ENCODE results near the gene TBC1D10B.

TBC1D10B gene

DNA sequence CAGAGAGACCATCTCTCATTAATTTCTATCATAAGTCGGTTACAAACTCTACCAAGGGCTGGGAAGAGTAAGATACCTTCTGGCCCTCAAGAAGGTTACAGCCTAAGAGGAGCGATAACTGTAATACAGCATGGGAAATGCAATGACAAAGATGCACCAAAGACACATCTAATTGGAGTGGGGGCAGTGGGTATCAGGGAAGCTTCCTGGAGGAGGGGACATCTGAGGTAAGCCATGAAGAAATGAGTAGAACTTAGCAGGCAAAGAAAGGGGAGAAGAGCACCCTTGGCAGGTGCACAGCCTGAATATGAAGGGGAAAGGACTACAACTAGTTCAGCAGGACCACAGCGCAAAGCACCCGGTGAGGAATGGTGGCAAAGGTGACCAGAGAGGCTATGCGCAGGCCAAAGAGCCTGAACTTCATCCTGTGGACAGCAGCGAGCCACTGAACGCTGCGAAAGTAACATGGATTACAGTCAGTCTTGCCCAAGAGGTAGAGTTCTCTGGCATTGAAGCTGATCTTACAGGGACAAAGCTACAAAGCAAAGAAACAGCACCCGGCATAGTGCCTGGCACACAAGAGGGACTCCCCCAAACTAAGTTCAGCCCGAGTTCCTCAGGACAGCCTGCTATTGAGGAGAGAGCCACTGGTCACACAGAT lies 2.8 kb downstream of the TBC1D10B start:
- Histone ChIP-seq H3K9ac (ENCODE audit: low read depth, low read length) (peak overlapping the region; percentile 3), H3K9me3 (ENCODE audit: control insufficient read depth, insufficient read depth, low read length) (no peaks in the 10 kb centered on the region), H3K4me3 (ENCODE audit: low read depth, low read length) (peak overlapping the region; percentile 6), H3K27me3 (ENCODE audit: control insufficient read depth, insufficient read depth, low read length) (no peaks in the 10 kb centered on the region), H3K4me1 (ENCODE audit: control insufficient read depth, insufficient read depth, low read length) (no peaks in the 10 kb centered on the region), H3K36me3 (ENCODE audit: control insufficient read depth, insufficient read depth, low read length) (no peaks in the 10 kb centered on the region)

DNA sequence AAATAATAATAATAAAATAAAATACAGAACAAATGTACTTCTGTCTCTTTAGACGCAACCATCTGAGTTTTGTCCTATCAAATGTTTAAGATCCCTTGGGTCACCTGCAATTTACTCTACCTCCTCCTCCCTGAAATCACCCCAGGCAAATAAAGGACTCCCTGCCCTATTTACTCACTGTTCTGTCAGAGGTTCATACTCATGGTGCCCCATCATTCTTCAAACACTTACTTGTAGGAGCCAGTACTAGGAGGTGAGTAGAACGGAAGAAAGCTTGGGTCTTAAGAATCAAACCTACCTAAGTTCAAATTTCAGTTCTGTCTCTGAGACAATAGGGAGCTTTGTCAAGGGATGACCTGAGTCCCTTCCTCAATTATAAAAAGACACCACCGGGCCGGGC lies 3.8 kb downstream of the TBC1D10B start:
- Histone ChIP-seq H3K9ac (ENCODE audit: low read depth, low read length) (no peak overlapping the region), H3K27me3 (ENCODE audit: control insufficient read depth, insufficient read depth, low read length) (no peaks in the 10 kb centered on the region), H3K4me1 (ENCODE audit: control insufficient read depth, insufficient read depth, low read length) (no peaks in the 10 kb centered on the region), H3K36me3 (ENCODE audit: control insufficient read depth, insufficient read depth, low read length) (no peaks in the 10 kb centered on the region), H3K4me3 (ENCODE audit: low read depth, low read length) (no peak overlapping the region), H3K9me3 (ENCODE audit: control insufficient read depth, insufficient read depth, low read length) (no peaks in the 10 kb centered on the region)

DNA sequence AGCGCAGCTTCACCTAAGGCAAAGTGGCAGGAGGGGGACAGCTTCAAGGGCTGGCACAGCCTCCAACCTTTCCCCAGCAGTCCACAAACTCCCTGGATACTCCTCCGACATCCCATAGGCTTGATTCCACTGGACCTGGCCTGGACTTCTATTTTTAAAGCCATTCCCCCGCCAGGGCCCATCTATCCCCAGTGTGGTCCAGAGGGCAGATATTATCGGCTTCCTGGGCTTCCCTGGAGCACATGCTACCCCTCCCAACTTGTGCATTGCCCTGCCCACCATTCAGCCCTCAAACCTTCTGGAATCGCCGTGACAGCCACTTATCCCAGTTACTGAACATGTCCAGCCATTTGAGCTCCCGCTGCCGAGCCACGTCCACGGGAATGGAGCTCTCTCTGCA lies 5.1 kb downstream of the TBC1D10B start:
- Histone ChIP-seq H3K9ac (ENCODE audit: low read depth, low read length) (no peak overlapping the region), H3K27me3 (ENCODE audit: control insufficient read depth, insufficient read depth, low read length) (no peaks in the 10 kb centered on the region), H3K4me3 (ENCODE audit: low read depth, low read length) (no peak overlapping the region), H3K36me3 (ENCODE audit: control insufficient read depth, insufficient read depth, low read length) (no peaks in the 10 kb centered on the region), H3K9me3 (ENCODE audit: control insufficient read depth, insufficient read depth, low read length) (no peaks in the 10 kb centered on the region), H3K4me1 (ENCODE audit: control insufficient read depth, insufficient read depth, low read length) (peaks cover under 1% of the 10 kb centered on the region)

DNA sequence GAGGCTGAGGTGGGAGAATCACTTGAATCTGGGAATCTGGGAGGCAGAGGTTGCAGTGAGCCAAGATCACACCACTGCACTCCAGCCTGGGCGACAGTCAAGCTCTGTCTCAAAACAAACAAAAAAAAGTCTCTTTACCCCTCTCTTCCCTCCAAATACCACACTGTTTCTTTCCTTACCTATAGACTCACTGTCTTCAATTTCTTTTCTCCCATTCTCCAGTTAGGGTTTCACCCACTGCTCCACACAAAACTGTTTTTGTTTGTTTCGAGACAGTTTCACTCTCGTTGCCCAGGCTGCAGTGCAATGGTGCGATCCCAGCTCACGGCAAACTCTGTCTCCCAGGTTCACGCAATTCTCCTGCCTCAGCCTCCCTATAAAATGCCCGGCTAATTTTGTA lies 9.1 kb downstream of the TBC1D10B start:
- Histone ChIP-seq H3K27me3 (ENCODE audit: control insufficient read depth, insufficient read depth, low read length) (no peaks in the 10 kb centered on the region), H3K9ac (ENCODE audit: low read depth, low read length) (no peak overlapping the region), H3K4me1 (ENCODE audit: control insufficient read depth, insufficient read depth, low read length) (peaks cover 4% of the 10 kb centered on the region), H3K4me3 (ENCODE audit: low read depth, low read length) (no peak overlapping the region), H3K9me3 (ENCODE audit: control insufficient read depth, insufficient read depth, low read length) (no peaks in the 10 kb centered on the region), H3K36me3 (ENCODE audit: control insufficient read depth, insufficient read depth, low read length) (peaks cover 10% of the 10 kb centered on the region)

DNA sequence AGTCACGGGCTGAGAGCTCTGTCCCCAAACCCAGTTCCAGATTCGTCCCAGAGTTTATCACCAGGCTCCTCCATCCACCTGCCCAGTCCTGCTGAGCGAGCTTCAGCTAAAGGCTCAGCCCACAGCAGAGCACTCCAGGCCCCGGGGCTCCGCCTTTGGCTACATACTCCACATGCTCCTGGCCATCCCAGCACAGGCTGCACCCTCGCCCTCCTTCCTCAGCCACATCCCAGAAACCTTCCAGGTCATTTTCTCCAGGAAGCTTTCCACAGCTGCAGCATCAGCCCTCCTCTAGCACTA lies 10.5 kb downstream of the TBC1D10B start:
- peak overlapping the region; percentile 24 for H3K9ac ChIP-seq (ENCODE audit: low read depth, low read length)
- H3K4me1 ChIP-seq (ENCODE audit: control insufficient read depth, insufficient read depth, low read length) = peaks cover 6% of the 10 kb centered on the region
- no peaks in the 10 kb centered on the region for H3K9me3 ChIP-seq (ENCODE audit: control insufficient read depth, insufficient read depth, low read length)
- H3K36me3 ChIP-seq (ENCODE audit: control insufficient read depth, insufficient read depth, low read length) = peaks cover 10% of the 10 kb centered on the region
- H3K27me3 ChIP-seq (ENCODE audit: control insufficient read depth, insufficient read depth, low read length) = no peaks in the 10 kb centered on the region
- no peak overlapping the region for H3K4me3 ChIP-seq (ENCODE audit: low read depth, low read length)

DNA sequence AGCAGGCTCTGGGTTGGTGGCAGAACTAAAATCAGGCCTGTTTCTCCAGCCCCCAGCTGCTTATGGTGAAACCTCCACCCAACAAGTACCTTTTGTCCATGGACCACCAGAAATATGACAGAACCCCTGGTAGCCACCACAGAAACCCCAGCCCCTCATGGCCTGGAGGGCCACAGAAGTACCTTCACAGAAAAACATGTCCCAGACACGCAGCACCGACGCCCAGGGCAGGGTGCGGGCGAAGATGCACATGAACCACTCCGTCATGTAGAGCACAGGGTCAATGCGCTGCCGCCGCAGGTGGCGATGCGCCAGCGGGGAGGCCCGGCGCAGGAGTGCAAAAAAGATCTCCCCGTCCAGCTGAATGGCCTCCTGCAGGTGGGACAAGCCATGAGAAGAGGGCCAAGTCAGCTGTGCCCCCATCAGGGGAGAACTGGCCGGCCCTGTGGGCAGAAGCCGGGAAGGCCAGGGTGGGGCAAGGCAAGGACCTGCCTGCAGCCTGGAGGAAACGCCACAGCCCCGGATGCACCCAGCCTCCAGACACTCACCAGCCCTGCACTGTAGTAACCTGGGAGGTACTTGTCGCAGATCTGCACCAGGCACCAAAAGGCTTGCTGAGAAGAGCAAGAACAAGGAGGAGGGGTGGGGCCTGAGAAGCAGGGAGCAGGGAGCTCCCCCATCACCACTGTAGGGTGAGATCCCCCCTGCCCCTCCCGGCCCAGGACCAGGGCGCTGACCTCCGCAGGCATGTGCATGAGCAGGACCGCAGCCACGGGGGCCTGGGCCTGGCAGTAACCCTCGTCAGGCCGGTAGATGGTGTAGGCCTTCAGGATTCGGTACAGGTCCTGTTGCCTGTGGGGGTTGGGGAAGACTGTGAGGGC lies 11.1 kb downstream of the TBC1D10B start:
- no peaks in the 10 kb centered on the region for H3K27me3 ChIP-seq (ENCODE audit: control insufficient read depth, insufficient read depth, low read length)
- H3K9ac ChIP-seq (ENCODE audit: low read depth, low read length) = no peak overlapping the region
- H3K36me3 ChIP-seq (ENCODE audit: control insufficient read depth, insufficient read depth, low read length) = peaks cover 10% of the 10 kb centered on the region
- no peaks in the 10 kb centered on the region for H3K9me3 ChIP-seq (ENCODE audit: control insufficient read depth, insufficient read depth, low read length)
- peaks cover 6% of the 10 kb centered on the region for H3K4me1 ChIP-seq (ENCODE audit: control insufficient read depth, insufficient read depth, low read length)
- no peak overlapping the region for H3K4me3 ChIP-seq (ENCODE audit: low read depth, low read length)

DNA sequence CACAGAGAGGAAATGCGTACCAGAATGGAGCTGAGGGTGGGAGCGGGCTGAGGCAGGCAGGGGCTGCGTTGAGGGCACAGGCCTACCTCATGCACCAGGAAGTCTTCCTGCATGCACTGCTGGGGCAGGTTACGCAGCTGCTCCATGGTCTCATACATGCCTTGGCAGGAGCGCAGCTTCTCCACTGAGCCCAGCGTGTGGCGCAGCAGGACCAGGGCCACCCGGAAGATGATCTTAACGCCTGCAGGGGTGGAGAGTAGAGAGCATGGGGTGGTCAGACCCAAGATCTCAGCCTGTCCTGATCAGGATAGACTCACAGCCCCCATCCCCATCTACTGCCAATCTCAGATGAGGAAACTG lies 11.7 kb downstream of the TBC1D10B start:
- Histone ChIP-seq H3K4me3 (ENCODE audit: low read depth, low read length) (no peak overlapping the region), H3K4me1 (ENCODE audit: control insufficient read depth, insufficient read depth, low read length) (peaks cover 6% of the 10 kb centered on the region), H3K27me3 (ENCODE audit: control insufficient read depth, insufficient read depth, low read length) (no peaks in the 10 kb centered on the region), H3K9me3 (ENCODE audit: control insufficient read depth, insufficient read depth, low read length) (no peaks in the 10 kb centered on the region), H3K36me3 (ENCODE audit: control insufficient read depth, insufficient read depth, low read length) (peaks cover 10% of the 10 kb centered on the region), H3K9ac (ENCODE audit: low read depth, low read length) (peak overlapping the region; percentile 37)

DNA sequence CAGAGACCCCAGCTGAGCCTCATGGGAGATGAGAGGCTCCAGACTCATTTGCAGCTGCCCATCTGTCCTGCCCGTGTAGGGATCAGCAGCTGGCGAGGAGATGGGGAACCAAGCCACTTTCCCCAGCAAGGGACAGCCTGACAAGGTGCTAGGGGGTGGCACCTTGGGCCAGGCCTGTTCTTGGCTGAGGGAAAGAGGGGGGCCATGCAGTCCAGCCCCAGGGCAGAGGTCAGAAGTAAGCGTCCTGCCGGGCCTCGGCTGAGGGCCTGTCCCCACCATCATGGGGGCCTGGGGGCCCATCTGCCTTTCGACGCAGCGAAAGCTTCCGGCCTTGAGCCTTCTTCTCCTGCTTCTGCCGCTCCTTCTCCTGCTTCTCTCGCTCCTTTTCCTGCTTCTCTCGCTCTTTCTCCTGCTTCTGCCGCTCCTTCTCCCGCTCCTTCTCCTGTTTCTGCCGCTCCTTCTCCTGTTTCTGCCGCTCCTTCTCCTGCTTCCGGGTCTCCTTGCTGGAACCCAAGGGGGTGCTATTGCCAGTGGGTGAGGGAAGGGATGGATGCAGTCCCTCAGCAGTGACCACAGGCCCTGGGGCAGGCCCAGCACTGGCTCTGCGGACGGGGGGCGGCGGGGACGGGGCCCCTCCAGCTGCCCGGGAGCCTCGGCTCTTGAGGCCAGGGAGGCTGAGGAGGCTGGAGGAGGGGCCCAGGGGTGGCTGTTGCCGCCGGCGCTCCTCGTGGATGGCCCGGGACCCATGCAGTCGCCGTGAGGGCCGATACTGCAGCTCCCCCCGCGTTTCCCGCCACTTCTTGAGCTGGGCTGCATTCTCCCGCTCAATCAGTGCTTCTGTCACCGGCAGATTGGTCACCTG lies 12.3 kb downstream of the TBC1D10B start:
- Histone ChIP-seq H3K27me3 (ENCODE audit: control insufficient read depth, insufficient read depth, low read length) (no peaks in the 10 kb centered on the region), H3K4me1 (ENCODE audit: control insufficient read depth, insufficient read depth, low read length) (peaks cover 6% of the 10 kb centered on the region), H3K9me3 (ENCODE audit: control insufficient read depth, insufficient read depth, low read length) (no peaks in the 10 kb centered on the region), H3K36me3 (ENCODE audit: control insufficient read depth, insufficient read depth, low read length) (peaks cover 16% of the 10 kb centered on the region), H3K9ac (ENCODE audit: low read depth, low read length) (peak overlapping the region; percentile 37), H3K4me3 (ENCODE audit: low read depth, low read length) (no peak overlapping the region)

DNA sequence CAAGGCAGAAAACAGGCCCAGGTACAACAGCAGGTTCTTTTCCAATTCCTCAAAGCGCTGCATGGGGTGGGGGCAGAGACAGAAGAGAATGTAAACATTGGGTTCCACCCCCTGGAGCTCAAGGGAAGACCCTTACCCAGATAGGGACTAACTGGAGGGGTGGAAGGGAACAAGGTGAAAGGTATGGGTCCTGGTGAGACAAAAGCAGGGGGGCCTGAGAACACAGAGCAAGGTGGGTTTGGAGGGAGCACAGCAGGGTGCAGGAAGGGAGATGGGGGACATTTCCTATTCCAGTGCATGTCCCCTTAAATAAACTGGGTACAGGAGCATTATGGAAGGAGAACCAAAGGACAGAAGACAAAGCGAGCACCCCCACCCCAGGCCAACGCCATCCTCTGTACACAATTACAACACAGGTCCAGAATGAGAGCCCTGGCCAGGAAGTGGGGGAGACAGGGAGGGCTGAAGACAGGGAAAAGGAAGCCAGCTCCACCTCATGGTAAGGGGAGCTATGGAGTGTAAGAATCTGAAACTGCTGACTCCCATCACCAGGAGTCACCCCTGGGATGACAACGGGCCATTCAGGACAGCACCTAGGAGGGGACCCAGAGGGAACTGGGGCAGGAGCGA lies 13.1 kb downstream of the TBC1D10B start:
- no peak overlapping the region for H3K4me3 ChIP-seq (ENCODE audit: low read depth, low read length)
- peaks cover 6% of the 10 kb centered on the region for H3K4me1 ChIP-seq (ENCODE audit: control insufficient read depth, insufficient read depth, low read length)
- H3K9me3 ChIP-seq (ENCODE audit: control insufficient read depth, insufficient read depth, low read length) = no peaks in the 10 kb centered on the region
- H3K9ac ChIP-seq (ENCODE audit: low read depth, low read length) = no peak overlapping the region
- peaks cover 23% of the 10 kb centered on the region for H3K36me3 ChIP-seq (ENCODE audit: control insufficient read depth, insufficient read depth, low read length)
- no peaks in the 10 kb centered on the region for H3K27me3 ChIP-seq (ENCODE audit: control insufficient read depth, insufficient read depth, low read length)

DNA sequence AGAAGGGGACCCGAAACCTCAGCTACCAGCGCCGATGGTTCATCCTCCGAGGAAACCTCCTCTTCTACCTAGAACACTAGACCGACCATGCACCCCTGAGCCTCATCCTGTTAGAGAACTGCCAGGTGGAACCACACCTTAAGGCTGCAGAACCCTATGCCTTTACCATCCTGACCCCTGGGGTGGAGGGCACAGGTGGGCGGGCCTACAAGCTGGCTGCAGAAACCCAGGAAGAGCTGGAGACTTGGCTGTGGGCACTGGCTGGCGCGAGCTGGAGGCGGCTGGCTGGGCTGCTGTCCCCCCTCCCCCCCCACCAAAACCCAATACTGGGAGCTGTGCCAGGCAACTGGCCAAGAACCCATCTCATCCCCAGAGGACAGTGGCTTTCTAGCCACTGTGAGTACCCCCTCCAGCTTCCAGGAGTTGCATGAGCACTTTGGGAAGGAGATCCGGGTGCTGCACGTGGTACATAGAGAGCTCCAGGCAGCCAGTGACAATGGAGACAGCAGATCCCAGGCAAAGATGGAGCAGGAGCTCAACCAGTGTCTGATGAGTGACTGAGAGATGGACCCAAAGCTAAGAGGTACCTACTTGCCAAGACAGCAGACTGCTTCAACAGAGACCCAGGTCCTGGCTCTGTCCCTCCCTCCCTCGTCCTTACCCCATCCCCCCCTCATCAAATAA lies 13.8 kb downstream of the TBC1D10B start:
- no peaks in the 10 kb centered on the region for H3K27me3 ChIP-seq (ENCODE audit: control insufficient read depth, insufficient read depth, low read length)
- peaks cover 6% of the 10 kb centered on the region for H3K4me1 ChIP-seq (ENCODE audit: control insufficient read depth, insufficient read depth, low read length)
- H3K9ac ChIP-seq (ENCODE audit: low read depth, low read length) = peak overlapping the region; percentile 97

DNA sequence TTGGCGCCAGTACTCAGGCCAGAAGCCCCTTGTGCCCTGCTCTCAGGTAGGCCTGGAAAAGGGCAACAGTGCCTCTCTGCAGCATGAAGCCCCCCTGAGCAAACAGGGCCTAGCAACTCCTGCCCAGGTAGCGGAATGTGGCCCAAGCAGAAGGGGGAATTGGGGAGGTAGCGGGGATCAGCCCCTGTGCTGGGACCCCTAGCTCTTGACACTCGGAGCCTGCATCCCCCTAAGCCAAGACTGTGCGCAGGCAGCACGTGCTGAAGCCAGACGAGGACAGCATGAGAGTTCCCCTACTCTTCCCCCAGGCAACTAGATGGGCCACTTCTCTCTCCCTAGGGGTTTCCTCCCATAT lies 14.4 kb downstream of the TBC1D10B start:
- Histone ChIP-seq H3K36me3 (ENCODE audit: control insufficient read depth, insufficient read depth, low read length) (peaks cover 35% of the 10 kb centered on the region), H3K27me3 (ENCODE audit: control insufficient read depth, insufficient read depth, low read length) (no peaks in the 10 kb centered on the region), H3K9me3 (ENCODE audit: control insufficient read depth, insufficient read depth, low read length) (no peaks in the 10 kb centered on the region), H3K4me1 (ENCODE audit: control insufficient read depth, insufficient read depth, low read length) (peaks cover 6% of the 10 kb centered on the region), H3K4me3 (ENCODE audit: low read depth, low read length) (peak overlapping the region; percentile 79), H3K9ac (ENCODE audit: low read depth, low read length) (peak overlapping the region; percentile 97)

More for the DNA sequence above, 13.8 kb downstream of the TBC1D10B start:
- Histone ChIP-seq H3K36me3 (ENCODE audit: control insufficient read depth, insufficient read depth, low read length) (peaks cover 28% of the 10 kb centered on the region), H3K9me3 (ENCODE audit: control insufficient read depth, insufficient read depth, low read length) (no peaks in the 10 kb centered on the region), H3K4me3 (ENCODE audit: low read depth, low read length) (peak overlapping the region; percentile 79)

Data from iPS-15b (cell line).